ENCODE data around the gene CARMIL1. TPM values are rescaled to one million over a fixed set of nuclear protein-coding genes. Genes with fewer than 3 reads are reported as not detected.

Gene CARMIL1
- total and polyA plus RNA-seq, 10 of the 15 experiments (the other 5 are each of a cell fraction or from before 2014, with no cell fraction given) = 6.4 to 18.1 (median 10.3) TPM

- intact Hi-C loops (cut with micrococcal nuclease; ENCODE audit: unreplicated experiment) = no loop called here
- DNase-seq (ENCODE audit: low read depth, low spot score) = no peak
- no TSS peak for BruUV-seq (replicated peaks)
- FAIRE-seq = no peak
- no peaks in the 10 kb centered on the region for H3K9me3 ChIP-seq (replicated peaks; ENCODE audit: control insufficient read depth, insufficient read depth, low read length)
- ATAC-seq = no peak
- no peaks in the 10 kb centered on the region for H3K36me3 ChIP-seq (ENCODE audit: control insufficient read depth in 2 of 2, insufficient read depth in 2 of 2, low read length in 1 of 2)
- CTCF ChIA-PET = interaction anchor here (0.6 to 2.7 kb wide), 8 partner anchors 10 to 446 kb away, joined by 3 to 17 read pairs (median 4); no protein-coding TSS in a partner anchor
- H3K4me1 ChIP-seq (ENCODE audit: control insufficient read depth, insufficient read depth, low read length) = peaks cover 5% of the 10 kb centered on the region
- no peak overlapping the region for H3K27ac ChIP-seq (ENCODE audit: control insufficient read depth, insufficient read depth)
- H2AFZ ChIP-seq (ENCODE audit: control insufficient read depth, low read depth, low read length) = no peak overlapping the region
- H3K27me3 ChIP-seq (replicated peaks in 1 of 2; ENCODE audit: control insufficient read depth in 2 of 2, insufficient read depth in 2 of 2, low read length in 1 of 2) = no peaks in the 10 kb centered on the region
- H3K79me2 ChIP-seq (ENCODE audit: control insufficient read depth, insufficient read depth, low read length) = no peaks in the 10 kb centered on the region
- no peak overlapping the region for H3K9ac ChIP-seq (ENCODE audit: control insufficient read depth, insufficient read depth, low read length)
- RAD21 ChIA-PET (ENCODE audit: unreplicated experiment) = no interaction called here
- POLR2A ChIA-PET = no interaction called here
- no peak overlapping the region for H3K4me2 ChIP-seq (ENCODE audit: control insufficient read depth, insufficient read depth)
- in situ Hi-C loops (cut with MboI) = no loop called here
- TF ChIP-seq, protein P1, sequence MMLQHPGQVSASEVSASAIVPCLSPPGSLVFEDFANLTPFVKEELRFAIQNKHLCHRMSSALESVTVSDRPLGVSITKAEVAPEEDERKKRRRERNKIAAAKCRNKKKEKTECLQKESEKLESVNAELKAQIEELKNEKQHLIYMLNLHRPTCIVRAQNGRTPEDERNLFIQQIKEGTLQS (IDR thresholded peaks at IDR 0.05; ENCODE audit: borderline replicate concordance, extremely low read depth, low read depth, low read length) = no peak
- TF ChIP-seq FOXM1 (IDR thresholded peaks at IDR 0.05; ENCODE audit: low read depth, low read length) = no peak
- no peak for TF ChIP-seq SPI1 (IDR thresholded peaks at IDR 0.05; ENCODE audit: borderline replicate concordance, insufficient read depth, low read depth, low read length)
- TF ChIP-seq ZNF622 (IDR thresholded peaks at IDR 0.05) = no peak
- TF ChIP-seq, protein P2, sequence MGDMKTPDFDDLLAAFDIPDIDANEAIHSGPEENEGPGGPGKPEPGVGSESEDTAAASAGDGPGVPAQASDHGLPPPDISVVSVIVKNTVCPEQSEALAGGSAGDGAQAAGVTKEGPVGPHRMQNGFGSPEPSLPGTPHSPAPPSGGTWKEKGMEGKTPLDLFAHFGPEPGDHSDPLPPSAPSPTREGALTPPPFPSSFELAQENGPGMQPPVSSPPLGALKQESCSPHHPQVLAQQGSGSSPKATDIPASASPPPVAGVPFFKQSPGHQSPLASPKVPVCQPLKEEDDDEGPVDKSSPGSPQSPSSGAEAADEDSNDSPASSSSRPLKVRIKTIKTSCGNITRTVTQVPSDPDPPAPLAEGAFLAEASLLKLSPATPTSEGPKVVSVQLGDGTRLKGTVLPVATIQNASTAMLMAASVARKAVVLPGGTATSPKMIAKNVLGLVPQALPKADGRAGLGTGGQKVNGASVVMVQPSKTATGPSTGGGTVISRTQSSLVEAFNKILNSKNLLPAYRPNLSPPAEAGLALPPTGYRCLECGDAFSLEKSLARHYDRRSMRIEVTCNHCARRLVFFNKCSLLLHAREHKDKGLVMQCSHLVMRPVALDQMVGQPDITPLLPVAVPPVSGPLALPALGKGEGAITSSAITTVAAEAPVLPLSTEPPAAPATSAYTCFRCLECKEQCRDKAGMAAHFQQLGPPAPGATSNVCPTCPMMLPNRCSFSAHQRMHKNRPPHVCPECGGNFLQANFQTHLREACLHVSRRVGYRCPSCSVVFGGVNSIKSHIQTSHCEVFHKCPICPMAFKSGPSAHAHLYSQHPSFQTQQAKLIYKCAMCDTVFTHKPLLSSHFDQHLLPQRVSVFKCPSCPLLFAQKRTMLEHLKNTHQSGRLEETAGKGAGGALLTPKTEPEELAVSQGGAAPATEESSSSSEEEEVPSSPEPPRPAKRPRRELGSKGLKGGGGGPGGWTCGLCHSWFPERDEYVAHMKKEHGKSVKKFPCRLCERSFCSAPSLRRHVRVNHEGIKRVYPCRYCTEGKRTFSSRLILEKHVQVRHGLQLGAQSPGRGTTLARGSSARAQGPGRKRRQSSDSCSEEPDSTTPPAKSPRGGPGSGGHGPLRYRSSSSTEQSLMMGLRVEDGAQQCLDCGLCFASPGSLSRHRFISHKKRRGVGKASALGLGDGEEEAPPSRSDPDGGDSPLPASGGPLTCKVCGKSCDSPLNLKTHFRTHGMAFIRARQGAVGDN (IDR thresholded peaks at IDR 0.05) = no peak
- no peak overlapping the region for H3K4me3 ChIP-seq
- SMC1A ChIA-PET (ENCODE audit: uncharacterized antibody, unreplicated experiment) = interaction anchor here (0.6 to 2.6 kb wide), 5 partner anchors 13 to 455 kb away, joined by 3 to 6 read pairs (median 3); no protein-coding TSS in a partner anchor
- H4K20me1 ChIP-seq (ENCODE audit: control insufficient read depth, insufficient read depth) = no peaks in the 10 kb centered on the region
Measured at GRCh38 chr6:25578538-25578937, 299.4 kb downstream of the CARMIL1 start.
